Panc1 (cell line): ENCODE data around the gene PPP1R14C. TPM values are rescaled to one million over a fixed set of nuclear protein-coding genes. Genes with fewer than 3 reads are reported as not detected.

ENCODE experiments used
- ATAC-seq: fragments of 200-7000 bp; cut with Tn5 transposase; 2 replicates; pipeline ENCODE4 v1.9.1; 2020; ENCODE audit warnings: mild to moderate bottlenecking, moderate library complexity
- BruUV-seq: library from RNA; stranded (reverse); fragments of 400-500 nt; replicated peaks from 2 replicates; lab custom pipeline; 2021; lab: Mats Ljungman, UMichigan
- CTCF ChIA-PET: fragments of 300-600 bp; sonication (Branson Sonifier 250); formaldehyde crosslinking; loops from one replicate; lab custom pipeline; 2022; ENCODE audit warnings: antibody characterized with exemption; lab: Charles Lee
- POLR2A ChIA-PET: fragments of 300-600 bp; sonication (Branson Sonifier 250); formaldehyde crosslinking; loops from one replicate; lab custom pipeline; 2022; ENCODE audit warnings: antibody characterized with exemption; lab: Charles Lee
- DNase-seq: peaks from one replicate; pipeline ENCODE4 v3.0.0-alpha.2; 2010; ENCODE audit warnings: low read depth, low spot score
- H3K27ac ChIP-seq: 2 replicates; pipeline ENCODE4 v1.5.1; 2011; ENCODE audit warnings: mild to moderate bottlenecking, low read length, inconsistent platforms
- H3K27me3 ChIP-seq: fragments of 200-500 bp; sonication (Bioruptor generic); 2 replicates; pipeline ENCODE4 v1.6.0; 2014; ENCODE audit warnings: low read length, inconsistent platforms; ENCODE audit not compliant: control insufficient read depth, insufficient read depth
- H3K36me3 ChIP-seq: fragments of 200-500 bp; sonication (Bioruptor generic); 2 replicates; pipeline ENCODE4 v1.5.1; 2014; ENCODE audit warnings: inconsistent platforms, mild to moderate bottlenecking, low read length, moderate library complexity; ENCODE audit not compliant: control insufficient read depth, insufficient read depth
- H3K4me1 ChIP-seq: 2 replicates; pipeline ENCODE4 v1.5.1; 2011; ENCODE audit warnings: inconsistent platforms, mild to moderate bottlenecking, low read length, moderate library complexity; ENCODE audit not compliant: control insufficient read depth, insufficient read depth
- H3K4me3 ChIP-seq, 2 experiments: 2 replicates each; pipeline ENCODE4 v1.5.1; 2011 to 2012; ENCODE audit warnings: low read depth in 2 of 2, low read length in 2 of 2, mild to moderate bottlenecking in 2 of 2, inconsistent platforms in 1 of 2, moderate library complexity in 1 of 2
- H3K9me3 ChIP-seq: fragments of 200-500 bp; sonication (Bioruptor generic); 2 replicates; pipeline ENCODE4 v1.5.1; 2014; ENCODE audit warnings: low read depth, mild to moderate bottlenecking, inconsistent platforms, low read length, moderate library complexity; ENCODE audit not compliant: control insufficient read depth, insufficient read depth
- CTCF ChIP-seq: fragments of 450-650 bp; IDR thresholded peaks from 2 replicates; pipeline ENCODE4 v1.5.1; 2017; ENCODE audit warnings: mild to moderate bottlenecking
- POLR2AphosphoS5 ChIP-seq: IDR thresholded peaks from 2 replicates; pipeline ENCODE4 v1.6.1; 2012; ENCODE audit warnings: mild to moderate bottlenecking, low read depth, low read length, moderate library complexity
- REST ChIP-seq, 2 experiments: IDR thresholded peaks; 2 replicates each; pipeline ENCODE4 v1.6.1; 2011 to 2012; ENCODE audit warnings: low read depth in 2 of 2, control low read depth in 1 of 2, low read length in 1 of 2, mild to moderate bottlenecking in 1 of 2, moderate library complexity in 1 of 2; ENCODE audit not compliant: insufficient read depth in 1 of 2
- SIN3A ChIP-seq: IDR thresholded peaks from 2 replicates; pipeline ENCODE4 v1.6.1; 2012; ENCODE audit warnings: low read depth, mild to moderate bottlenecking, low read length, moderate library complexity, borderline replicate concordance; ENCODE audit not compliant: insufficient read depth
- TCF7L2 ChIP-seq: IDR thresholded peaks from 2 replicates; pipeline ENCODE4 v1.6.1; 2011; ENCODE audit warnings: mild to moderate bottlenecking, low read depth, low read length, inconsistent platforms
- in situ Hi-C: cut with HindIII; loops from 2 replicates; pipeline ENCODE4 v1.10.0; 2016; ENCODE audit warnings: low sequenced_read_pairs, low pct_unique_long_range_greater_than_20kb
- intact Hi-C: fragments of 100-400 bp; cut with micrococcal nuclease; formaldehyde crosslinking; loops from one replicate; pipeline ENCODE4 v1.10.0; 2022; ENCODE audit not compliant: unreplicated experiment
- total RNA-seq: library from RNA; stranded (reverse); gene quantifications from one replicate; pipeline ENCODE4 v1.2.1, GENCODE V29; 2021; ENCODE audit not compliant: unreplicated experiment

The PPP1R14C gene
- total RNA-seq, 1 experiment from 2014 or later: not detected

- no peaks in the 10 kb centered on the region for H3K36me3 ChIP-seq
- H3K27me3 ChIP-seq: peaks cover 5% of the 10 kb centered on the region; the same call in 1 of the 2 replicates
- in situ Hi-C loops: no loop called here
- no peak for DNase-seq
- H3K27ac ChIP-seq: no peak overlapping the region
- no peak overlapping the region for H3K4me3 ChIP-seq
- POLR2A ChIA-PET: no interaction called here
- CTCF ChIA-PET: no interaction called here
- H3K4me1 ChIP-seq: no peaks in the 10 kb centered on the region
- no peaks in the 10 kb centered on the region for H3K9me3 ChIP-seq
- intact Hi-C loops: no loop called here
- no TSS peak for BruUV-seq
- ATAC-seq: no peak
- TF ChIP-seq SIN3A: no peak
Observed at GRCh38 chr6:150102750-150103270, 40.0 kb upstream of the PPP1R14C start.

DNA sequence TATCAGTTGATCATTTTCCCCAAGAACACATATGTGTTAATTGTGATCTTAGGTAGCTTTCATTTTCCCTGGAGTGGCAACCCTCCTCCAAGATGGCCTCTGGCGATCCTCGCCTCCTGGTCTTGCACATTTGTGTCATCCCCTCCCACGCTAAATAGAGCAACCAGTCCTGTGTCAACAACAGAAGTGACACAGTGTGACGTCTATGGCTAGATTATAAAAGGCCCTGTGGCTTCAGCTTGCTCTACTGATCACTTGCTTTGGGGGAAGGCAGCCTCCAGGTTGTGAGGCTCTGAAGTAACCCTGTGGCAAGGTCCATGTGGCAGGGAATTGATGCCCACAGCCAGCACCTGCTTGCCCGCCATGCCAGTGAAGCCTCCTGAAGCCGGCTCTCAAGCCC, 30.6 kb upstream of the PPP1R14C start:
- BruUV-seq: no TSS peak
- in situ Hi-C loops (no loop called here), intact Hi-C loops (no loop called here)
- Histone ChIP-seq H3K27me3 (peaks cover 9% of the 10 kb centered on the region), H3K4me1 (no peaks in the 10 kb centered on the region), H3K4me3 (no peak overlapping the region), H3K27ac (no peak overlapping the region), H3K36me3 (no peaks in the 10 kb centered on the region), H3K9me3 (no peaks in the 10 kb centered on the region)
- TF ChIP-seq REST (IDR thresholded peaks at IDR 0.05; ENCODE audit: insufficient read depth in 1 of 2, low read depth in 2 of 2, low read length in 1 of 2) (no peak), TCF7L2 (no peak), CTCF (no peak), SIN3A (no peak), POLR2AphosphoS5 (no peak)
- CTCF ChIA-PET: interaction anchor here (0.7 kb wide), 1 partner anchor 29 kb away, joined by 4 read pairs; no protein-coding TSS in a partner anchor
- DNase-seq (no peak), ATAC-seq (no peak)
- POLR2A ChIA-PET: interaction anchor here (0.7 kb wide), 1 partner anchor 164 kb away, joined by 3 read pairs; no protein-coding TSS in a partner anchor

DNA sequence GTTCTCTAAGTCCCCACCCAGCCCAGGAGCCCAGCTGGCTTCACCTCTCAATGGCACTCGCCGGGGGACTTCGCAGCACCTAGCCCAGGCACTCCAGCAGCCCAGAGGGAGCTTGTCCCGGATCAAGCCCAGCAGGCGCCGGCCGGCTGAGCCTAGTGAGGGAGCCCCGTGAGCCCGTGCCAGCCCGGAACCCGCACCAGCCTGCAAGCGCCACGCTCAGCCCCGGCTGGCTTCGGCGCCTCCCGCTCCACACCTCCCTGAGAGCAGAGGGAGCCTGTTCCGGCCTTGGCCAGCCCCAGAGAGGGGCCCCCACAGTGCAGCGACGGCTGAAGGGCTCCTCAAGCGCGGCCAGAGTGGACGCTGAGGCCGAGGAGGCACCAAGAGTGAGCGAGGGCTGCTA, 27.1 kb upstream of the PPP1R14C start:
- no peak for DNase-seq
- TF ChIP-seq SIN3A: no peak
- no peak for TF ChIP-seq CTCF
- no peak for TF ChIP-seq TCF7L2
- TF ChIP-seq REST (IDR thresholded peaks at IDR 0.05; ENCODE audit: insufficient read depth in 1 of 2, low read depth in 2 of 2, low read length in 1 of 2): no peak
- no peak for TF ChIP-seq POLR2AphosphoS5
- ATAC-seq: no peak
- ChIA-PET CTCF (no interaction called here), POLR2A (no interaction called here)
- Histone ChIP-seq H3K27ac (no peak overlapping the region), H3K4me3 (no peak overlapping the region), H3K36me3 (no peaks in the 10 kb centered on the region), H3K4me1 (no peaks in the 10 kb centered on the region), H3K27me3 (peaks cover 6% of the 10 kb centered on the region), H3K9me3 (no peaks in the 10 kb centered on the region)
- intact Hi-C loops (no loop called here), in situ Hi-C loops (no loop called here)
- no TSS peak for BruUV-seq
